ENCODE results near the gene MAP2K7. TPM values are rescaled to one million over a fixed set of nuclear protein-coding genes. Genes with fewer than 3 reads are reported as not detected.
"Not testable (repeated sequence)": the region's sequence is repeated elsewhere in the genome, so short reads cannot be mapped to it uniquely, and the experiment has no call there.

The MAP2K7 gene
- total RNA-seq, 4 donors from 2014 or later = 23.1 to 47.8 (median 30.9) TPM

DNA sequence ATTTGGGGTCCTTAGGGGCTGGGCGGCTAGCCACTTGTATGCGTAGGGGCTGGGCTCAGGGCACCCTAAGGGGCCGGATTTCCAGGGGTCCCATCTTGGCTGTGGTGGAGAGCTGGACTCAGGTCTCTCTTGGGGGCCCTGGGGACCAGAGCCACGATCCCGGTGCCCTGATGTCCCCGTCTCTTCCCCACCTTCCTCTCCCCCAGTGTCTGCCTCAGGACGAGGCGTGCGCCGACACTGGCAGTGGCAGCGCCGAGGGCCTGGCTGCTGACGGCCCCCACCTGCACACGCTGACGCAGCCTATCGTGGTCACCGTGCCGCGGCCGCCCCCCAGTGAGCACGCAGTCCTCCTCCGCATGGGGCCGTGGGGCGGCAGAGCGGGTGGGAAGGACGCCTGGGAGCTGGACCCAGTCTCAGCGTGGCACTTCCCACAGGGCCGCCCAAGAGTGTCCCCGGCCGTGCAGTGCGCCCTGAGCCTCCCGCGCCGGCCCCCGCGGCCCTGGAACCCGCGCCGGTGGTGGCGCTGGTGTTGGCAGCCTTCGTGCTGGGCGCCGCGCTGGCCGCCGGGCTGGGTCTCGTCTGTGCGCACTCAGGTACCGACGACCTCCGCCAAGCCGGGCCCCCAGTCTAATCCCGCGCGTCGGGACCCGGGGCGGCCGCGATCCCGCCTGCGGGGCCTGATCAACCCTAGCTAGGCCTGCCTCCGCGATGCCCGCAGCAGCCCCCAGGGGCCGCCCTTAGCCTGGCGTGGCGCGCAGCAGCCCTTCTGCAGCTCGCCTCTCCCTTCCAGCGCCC, 13.8 kb downstream of the MAP2K7 start:
- H3K4me3 ChIP-seq (ENCODE audit: low read depth, poor library complexity, severe bottlenecking) = no peak overlapping the region
- no peak for DNase-seq (ENCODE audit: low spot score in 2 of 2)
- no peak for TF ChIP-seq POLR2A (IDR thresholded peaks at IDR 0.05)
- TF ChIP-seq, protein P1, sequence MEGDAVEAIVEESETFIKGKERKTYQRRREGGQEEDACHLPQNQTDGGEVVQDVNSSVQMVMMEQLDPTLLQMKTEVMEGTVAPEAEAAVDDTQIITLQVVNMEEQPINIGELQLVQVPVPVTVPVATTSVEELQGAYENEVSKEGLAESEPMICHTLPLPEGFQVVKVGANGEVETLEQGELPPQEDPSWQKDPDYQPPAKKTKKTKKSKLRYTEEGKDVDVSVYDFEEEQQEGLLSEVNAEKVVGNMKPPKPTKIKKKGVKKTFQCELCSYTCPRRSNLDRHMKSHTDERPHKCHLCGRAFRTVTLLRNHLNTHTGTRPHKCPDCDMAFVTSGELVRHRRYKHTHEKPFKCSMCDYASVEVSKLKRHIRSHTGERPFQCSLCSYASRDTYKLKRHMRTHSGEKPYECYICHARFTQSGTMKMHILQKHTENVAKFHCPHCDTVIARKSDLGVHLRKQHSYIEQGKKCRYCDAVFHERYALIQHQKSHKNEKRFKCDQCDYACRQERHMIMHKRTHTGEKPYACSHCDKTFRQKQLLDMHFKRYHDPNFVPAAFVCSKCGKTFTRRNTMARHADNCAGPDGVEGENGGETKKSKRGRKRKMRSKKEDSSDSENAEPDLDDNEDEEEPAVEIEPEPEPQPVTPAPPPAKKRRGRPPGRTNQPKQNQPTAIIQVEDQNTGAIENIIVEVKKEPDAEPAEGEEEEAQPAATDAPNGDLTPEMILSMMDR (IDR thresholded peaks at IDR 0.05) = no peak
- 1 to 2% methylated on average over 19 to 33 of the region's 71 CpGs for WGBS, 2 donors
- intact Hi-C loops (cut with DNase I; ENCODE audit: low total_unique reads) = no loop called here

DNA sequence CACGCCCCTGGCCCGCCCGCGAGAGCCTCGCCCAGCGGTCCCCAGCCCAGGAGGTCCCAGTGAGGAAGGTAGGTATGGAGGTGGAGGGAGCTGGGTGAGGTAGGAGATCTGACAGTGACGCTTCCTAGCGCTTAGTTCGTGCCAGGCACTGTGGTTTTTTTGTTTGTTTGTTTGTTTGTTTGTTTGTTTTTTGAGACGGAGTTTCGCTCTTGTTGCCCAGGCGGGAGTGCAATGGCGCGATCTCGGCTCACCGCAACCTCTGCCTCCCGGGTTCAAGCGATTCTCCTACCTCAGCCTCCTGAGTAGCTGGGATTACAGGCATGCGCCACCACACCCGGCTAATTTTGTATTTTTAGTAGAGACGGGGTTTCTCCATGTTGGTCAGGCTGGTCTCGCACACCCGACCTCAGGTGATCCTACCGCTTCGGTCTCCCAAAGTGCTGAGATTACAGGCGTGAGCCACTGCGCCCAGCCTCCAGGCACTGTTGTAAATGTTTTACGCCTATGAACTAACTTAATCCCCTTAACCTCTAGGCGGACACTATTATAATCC, 14.5 kb downstream of the MAP2K7 start:
- DNase-seq (ENCODE audit: low spot score in 2 of 2); intact Hi-C loops (cut with DNase I; ENCODE audit: low total_unique reads); H3K4me3 ChIP-seq (ENCODE audit: low read depth, poor library complexity, severe bottlenecking): not testable (repeated sequence)
- WGBS, 2 donors = 33 to 37% methylated on average over 29 of the region's 29 CpGs

DNA sequence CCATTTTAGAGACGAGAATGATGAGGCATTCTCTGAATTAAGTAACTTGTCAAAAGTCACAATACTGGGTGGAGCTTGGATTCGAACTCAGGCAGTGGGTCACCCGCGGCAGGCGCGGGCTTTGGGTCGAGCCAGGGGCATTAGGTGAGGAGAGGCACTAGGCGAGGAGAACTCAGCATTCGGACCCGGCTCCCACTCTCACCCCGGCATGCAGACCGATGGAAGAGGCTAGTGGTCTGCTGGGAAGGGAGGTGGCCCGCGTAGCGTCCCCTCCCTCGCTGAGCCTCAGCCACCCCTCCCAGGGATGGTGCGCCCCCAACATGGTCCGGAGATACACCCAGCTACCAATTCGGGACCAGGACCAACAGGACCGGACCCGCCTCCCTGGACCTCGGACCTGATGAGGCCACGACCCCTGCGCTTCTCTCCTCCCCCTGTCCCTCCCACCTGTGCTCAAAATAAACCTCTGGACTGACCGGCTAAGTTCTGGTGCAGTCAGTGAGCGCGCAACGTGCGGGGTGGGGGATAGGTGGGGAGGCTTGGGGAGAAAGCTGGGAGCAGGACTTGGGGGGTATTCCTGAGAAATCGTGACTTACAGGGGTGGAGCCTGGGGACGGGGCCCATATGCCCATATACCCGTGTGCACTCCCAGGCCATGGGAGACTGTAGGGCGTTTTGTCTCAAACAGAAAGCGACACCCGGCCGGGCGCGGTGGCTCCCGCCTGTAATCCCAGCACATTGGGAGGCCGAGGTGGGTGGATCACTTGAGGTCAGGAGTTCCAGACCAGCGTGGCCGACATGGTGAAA, 15.1 kb downstream of the MAP2K7 start:
- H3K4me3 ChIP-seq (ENCODE audit: low read depth, poor library complexity, severe bottlenecking) = no peak overlapping the region
- DNase-seq (ENCODE audit: low spot score in 2 of 2) = no peak
- no peak for TF ChIP-seq POLR2A (IDR thresholded peaks at IDR 0.05)
- TF ChIP-seq, protein P1 (IDR thresholded peaks at IDR 0.05) = no peak
- 54 to 58% methylated on average over 41 to 42 of the region's 42 CpGs for WGBS, 2 donors
- intact Hi-C loops (cut with DNase I; ENCODE audit: low total_unique reads) = no loop called here

DNA sequence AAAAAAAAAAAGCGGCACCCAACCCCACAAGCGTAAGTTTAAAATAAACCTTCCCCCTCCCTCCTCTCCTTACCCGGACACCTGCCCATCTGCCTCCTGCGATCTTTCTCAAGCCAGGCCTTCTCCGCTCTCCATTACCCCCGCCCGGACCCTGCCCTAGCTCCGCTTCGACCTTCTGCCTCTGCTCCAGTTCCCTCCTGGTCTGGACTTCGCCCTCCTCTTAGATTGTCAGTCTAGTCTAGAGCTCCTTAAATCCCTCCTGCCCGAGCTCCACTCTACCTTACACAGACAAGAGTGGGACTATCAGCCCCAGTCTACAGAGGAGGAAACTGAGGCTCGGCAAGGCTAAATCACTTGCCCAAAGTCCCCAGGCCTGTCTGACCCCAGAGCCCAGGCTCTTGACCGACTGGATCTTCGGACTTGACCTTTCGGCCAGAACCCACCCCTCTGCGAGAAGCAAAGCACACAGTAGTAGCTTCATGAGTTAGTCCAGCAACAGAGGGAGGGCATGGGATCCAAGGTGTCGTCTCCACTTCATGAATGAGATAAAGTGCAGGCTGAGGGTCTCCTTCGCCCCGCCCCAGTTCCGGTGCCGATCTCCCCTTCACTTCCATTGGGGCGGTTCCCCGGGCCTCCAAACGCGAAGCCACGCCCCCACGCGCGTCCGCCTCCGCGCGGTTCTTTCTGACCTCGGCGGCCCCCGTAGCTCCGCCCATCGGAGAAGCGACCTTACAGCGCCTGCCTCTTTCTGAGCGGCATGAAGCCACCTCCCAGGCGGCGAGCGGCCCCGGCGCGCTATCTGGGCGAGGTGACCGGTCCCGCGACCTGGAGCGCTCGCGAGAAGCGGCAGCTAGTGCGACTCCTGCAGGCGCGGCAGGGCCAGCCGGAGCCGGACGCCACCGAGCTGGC, 16.2 kb downstream of the MAP2K7 start, which contains the start of gene SNAPC2:
TSS of gene SNAPC2 (plus strand) at position 729 of the 909 bp plus-strand sequence. CDS start at position 758, 29 bp downstream.
- peak within 1 kb of the TSS; percentile 54 for H3K4me3 ChIP-seq (ENCODE audit: low read depth, poor library complexity, severe bottlenecking)
- 6 to 26% methylated on average over 18 to 60 of the region's 62 CpGs for WGBS, 2 donors
- no peak for TF ChIP-seq POLR2A (IDR thresholded peaks at IDR 0.05)
- TF ChIP-seq, protein P1 (IDR thresholded peaks at IDR 0.05) = no peak
- DNase-seq (ENCODE audit: low spot score in 2 of 2) = peak; percentile 96 to 99
- intact Hi-C loops (cut with DNase I; ENCODE audit: low total_unique reads) = no loop called here

DNA sequence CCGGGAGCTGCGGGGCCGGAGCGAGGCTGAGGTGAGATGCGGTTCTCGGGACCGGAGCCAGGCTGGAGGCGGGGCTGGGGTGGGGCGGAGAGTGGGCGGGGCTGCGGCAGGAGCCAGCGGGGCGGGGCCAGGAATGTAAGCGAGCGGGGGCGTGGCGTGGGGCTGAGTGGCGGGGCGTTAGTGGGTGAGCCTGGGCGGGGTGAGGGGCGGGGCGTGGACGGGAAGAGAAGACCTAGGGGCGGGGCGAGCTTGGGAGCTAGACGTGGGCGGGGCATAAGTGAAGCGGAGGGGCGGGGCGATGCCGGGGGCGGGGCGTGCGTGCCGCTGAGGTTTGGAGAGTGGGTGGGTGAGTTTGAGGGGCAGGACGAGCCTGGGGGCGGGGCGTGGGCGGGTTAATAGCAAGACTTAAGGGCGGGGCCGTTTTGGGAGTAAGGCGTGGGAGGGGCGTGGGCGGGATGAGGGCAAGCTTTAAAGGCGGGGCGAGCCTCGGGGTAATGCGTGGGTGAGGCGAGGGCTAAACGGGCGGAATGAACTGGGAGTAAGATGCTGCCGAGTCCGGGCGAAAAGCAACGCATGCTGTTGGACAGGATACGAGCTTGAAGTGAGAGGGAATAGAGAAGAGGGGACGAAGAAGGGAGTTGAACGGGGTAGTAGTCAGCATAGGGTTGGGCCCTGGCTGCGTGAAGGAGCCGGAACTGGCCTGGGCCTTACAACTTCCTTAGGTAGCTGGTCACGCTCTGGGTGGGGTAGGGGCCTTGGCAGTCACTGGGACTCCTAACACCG, 17.0 kb downstream of the MAP2K7 start:
- peak overlapping the region; percentile 54 for H3K4me3 ChIP-seq (ENCODE audit: low read depth, poor library complexity, severe bottlenecking)
- intact Hi-C loops (cut with DNase I; ENCODE audit: low total_unique reads) = no loop called here
- 2% methylated on average over 33 to 54 of the region's 62 CpGs for WGBS, 2 donors

More for the DNA sequence above, 17.0 kb downstream of the MAP2K7 start:
- peak; percentile 99 to 100 for DNase-seq (ENCODE audit: low spot score in 2 of 2)
- TF ChIP-seq POLR2A (IDR thresholded peaks at IDR 0.05) = no peak
- TF ChIP-seq, protein P1 (IDR thresholded peaks at IDR 0.05) = no peak

All from lower leg skin (tissue), 4 donors.